Lower leg skin (tissue), 3 donors: ENCODE results near the gene NSUN7.

Experiments
- POLR2A ChIP-seq, 2 donors: fragments of 450-650 bp; IDR thresholded peaks; one replicate each; pipeline ENCODE4 v1.6.1; 2016 to 2017; ENCODE audit warnings: antibody characterized with exemption in 2 of 2, mild to moderate bottlenecking in 1 of 2, moderate library complexity in 1 of 2
- TF ChIP-seq, protein P1 (sequence below), 3 donors: fragments of 450-650 bp; IDR thresholded peaks; one replicate each; pipeline ENCODE4 v1.5.1; 2016; ENCODE audit warnings: antibody characterized with exemption in 3 of 3, mild to moderate bottlenecking in 3 of 3, moderate library complexity in 2 of 3

DNA sequence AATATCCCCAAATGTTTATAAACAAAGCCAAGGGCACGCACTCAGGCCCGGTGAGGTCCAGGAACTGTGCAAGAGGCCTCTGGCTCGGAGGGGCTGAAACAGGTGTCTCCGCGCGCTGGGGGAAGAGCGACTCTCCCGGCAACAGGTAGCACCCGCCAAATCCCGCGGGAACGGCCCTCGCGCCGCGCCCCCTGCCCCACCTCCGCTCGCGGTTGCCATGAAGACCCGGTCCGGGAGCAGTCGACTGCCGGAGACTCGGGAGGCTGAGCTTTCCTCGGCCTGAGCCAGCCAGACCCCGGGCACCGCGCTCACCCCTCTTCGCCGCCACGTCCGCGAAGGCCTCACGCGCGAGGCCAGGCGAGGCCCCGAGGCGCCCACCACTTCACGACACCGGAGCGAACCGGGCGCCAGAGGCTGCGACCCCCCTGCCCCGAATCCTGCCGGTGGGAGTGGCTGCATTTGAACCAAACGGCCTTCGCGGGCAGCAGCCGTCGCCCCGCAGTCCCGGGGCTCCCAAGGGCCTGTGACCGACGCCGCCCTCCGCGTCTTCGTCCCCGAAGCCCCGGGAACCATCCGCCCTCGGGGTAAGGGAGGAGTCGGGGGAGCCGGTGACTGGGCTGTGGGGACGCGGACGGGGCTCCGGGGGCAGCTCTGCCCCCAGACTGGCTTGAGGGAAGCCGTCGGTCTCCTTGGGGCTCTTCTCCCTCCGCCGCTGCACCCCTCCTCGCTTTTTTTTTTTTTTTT is at the start of gene NSUN7:
- TF ChIP-seq, protein P1, sequence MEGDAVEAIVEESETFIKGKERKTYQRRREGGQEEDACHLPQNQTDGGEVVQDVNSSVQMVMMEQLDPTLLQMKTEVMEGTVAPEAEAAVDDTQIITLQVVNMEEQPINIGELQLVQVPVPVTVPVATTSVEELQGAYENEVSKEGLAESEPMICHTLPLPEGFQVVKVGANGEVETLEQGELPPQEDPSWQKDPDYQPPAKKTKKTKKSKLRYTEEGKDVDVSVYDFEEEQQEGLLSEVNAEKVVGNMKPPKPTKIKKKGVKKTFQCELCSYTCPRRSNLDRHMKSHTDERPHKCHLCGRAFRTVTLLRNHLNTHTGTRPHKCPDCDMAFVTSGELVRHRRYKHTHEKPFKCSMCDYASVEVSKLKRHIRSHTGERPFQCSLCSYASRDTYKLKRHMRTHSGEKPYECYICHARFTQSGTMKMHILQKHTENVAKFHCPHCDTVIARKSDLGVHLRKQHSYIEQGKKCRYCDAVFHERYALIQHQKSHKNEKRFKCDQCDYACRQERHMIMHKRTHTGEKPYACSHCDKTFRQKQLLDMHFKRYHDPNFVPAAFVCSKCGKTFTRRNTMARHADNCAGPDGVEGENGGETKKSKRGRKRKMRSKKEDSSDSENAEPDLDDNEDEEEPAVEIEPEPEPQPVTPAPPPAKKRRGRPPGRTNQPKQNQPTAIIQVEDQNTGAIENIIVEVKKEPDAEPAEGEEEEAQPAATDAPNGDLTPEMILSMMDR (IDR thresholded peaks at IDR 0.05) = no peak
- TF ChIP-seq POLR2A (IDR thresholded peaks at IDR 0.05) = no peak
